SU-DHL-6 (cell line): ENCODE data around the gene SNTB2.

ENCODE experiments used
- CTCF ChIP-seq: fragments of 200-600 bp; sonication (generic); IDR thresholded peaks from one replicate; pipeline ENCODE4 v1.5.1; 2017; ENCODE audit warnings: antibody characterized with exemption, mild to moderate bottlenecking, low read length, moderate library complexity; ENCODE audit not compliant: insufficient read depth, poor library complexity, severe bottlenecking
- EZH2phosphoT487 ChIP-seq: fragments of 200-600 bp; sonication (generic), shearing (Covaris generic); conservative IDR thresholded peaks from 2 replicates; pipeline ENCODE4 v1.6.1; 2018; ENCODE audit warnings: mild to moderate bottlenecking, antibody characterized with exemption, low read length, moderate library complexity, mixed read lengths

- TF ChIP-seq CTCF (no peak), EZH2phosphoT487 (no peak)
Observed at GRCh38 chr16:69190598-69190997, 3.6 kb downstream of the SNTB2 start.
